BE2C (cell line): ENCODE results near the gene MPV17L.
"Not testable (repeated sequence)": the region's sequence is repeated elsewhere in the genome, so short reads cannot be mapped to it uniquely, and the experiment has no call there.

Experiments
- DNase-seq: peaks from one replicate; pipeline ENCODE4 v3.0.0-alpha.2; 2020
- H3K27me3 ChIP-seq: fragments of 250-450 bp; sonication (Bioruptor Pico); 2 replicates; pipeline ENCODE4 v1.5.1; 2020; ENCODE audit warnings: mild to moderate bottlenecking
- H3K36me3 ChIP-seq: fragments of 250-450 bp; sonication (Bioruptor Pico); 2 replicates; pipeline ENCODE4 v1.5.1; 2020; ENCODE audit warnings: mild to moderate bottlenecking
- H3K4me1 ChIP-seq: fragments of 250-450 bp; sonication (Bioruptor Pico); 2 replicates; pipeline ENCODE4 v1.5.1; 2020
- H3K4me3 ChIP-seq: 2 replicates; pipeline ENCODE4 v1.5.1; 2011; ENCODE audit warnings: low read depth, low read length
- H3K9me3 ChIP-seq: fragments of 250-450 bp; sonication (Bioruptor Pico); 2 replicates; pipeline ENCODE4 v1.5.1; 2020
- TF ChIP-seq, protein P1 (sequence below): IDR thresholded peaks from 2 replicates; pipeline ENCODE4 v1.5.1; 2012; ENCODE audit warnings: mild to moderate bottlenecking, low read depth, low read length

MPV17L gene

GRCh38 chr16:15444264-15444663 lies 48.7 kb downstream of the MPV17L start:
- no peak for DNase-seq
- Histone ChIP-seq H3K9me3 (no peaks in the 10 kb centered on the region), H3K4me3 (no peak overlapping the region), H3K4me1 (no peaks in the 10 kb centered on the region), H3K27me3 (no peaks in the 10 kb centered on the region), H3K36me3 (no peaks in the 10 kb centered on the region)
- TF ChIP-seq, protein P1, sequence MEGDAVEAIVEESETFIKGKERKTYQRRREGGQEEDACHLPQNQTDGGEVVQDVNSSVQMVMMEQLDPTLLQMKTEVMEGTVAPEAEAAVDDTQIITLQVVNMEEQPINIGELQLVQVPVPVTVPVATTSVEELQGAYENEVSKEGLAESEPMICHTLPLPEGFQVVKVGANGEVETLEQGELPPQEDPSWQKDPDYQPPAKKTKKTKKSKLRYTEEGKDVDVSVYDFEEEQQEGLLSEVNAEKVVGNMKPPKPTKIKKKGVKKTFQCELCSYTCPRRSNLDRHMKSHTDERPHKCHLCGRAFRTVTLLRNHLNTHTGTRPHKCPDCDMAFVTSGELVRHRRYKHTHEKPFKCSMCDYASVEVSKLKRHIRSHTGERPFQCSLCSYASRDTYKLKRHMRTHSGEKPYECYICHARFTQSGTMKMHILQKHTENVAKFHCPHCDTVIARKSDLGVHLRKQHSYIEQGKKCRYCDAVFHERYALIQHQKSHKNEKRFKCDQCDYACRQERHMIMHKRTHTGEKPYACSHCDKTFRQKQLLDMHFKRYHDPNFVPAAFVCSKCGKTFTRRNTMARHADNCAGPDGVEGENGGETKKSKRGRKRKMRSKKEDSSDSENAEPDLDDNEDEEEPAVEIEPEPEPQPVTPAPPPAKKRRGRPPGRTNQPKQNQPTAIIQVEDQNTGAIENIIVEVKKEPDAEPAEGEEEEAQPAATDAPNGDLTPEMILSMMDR = no peak

DNA sequence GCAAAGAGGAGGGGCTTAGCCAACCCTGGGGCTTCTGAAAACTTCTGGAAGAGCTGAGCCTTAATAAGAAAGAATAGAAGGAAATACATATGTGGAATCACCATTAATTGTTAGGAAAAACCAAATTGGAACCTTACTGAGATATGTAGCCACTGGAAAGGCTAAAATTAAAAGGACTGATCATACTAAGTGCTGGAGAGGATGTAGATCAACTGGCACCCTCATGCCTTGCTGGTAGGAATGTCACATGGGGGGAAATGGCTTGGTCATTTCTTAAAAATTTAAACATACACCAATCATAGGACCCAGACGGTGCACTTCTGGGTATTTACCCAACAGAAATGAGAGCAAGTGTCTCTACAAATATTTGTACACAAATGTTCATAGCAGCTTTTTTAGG lies 49.9 kb downstream of the MPV17L start:
- H3K9me3 ChIP-seq = no peaks in the 10 kb centered on the region
- TF ChIP-seq, protein P1 = no peak
- no peaks in the 10 kb centered on the region for H3K4me1 ChIP-seq
- no peaks in the 10 kb centered on the region for H3K27me3 ChIP-seq
- no peak for DNase-seq
- no peaks in the 10 kb centered on the region for H3K36me3 ChIP-seq
- no peak overlapping the region for H3K4me3 ChIP-seq

GRCh38 chr16:15446901-15447300 lies 51.3 kb downstream of the MPV17L start:
- H3K4me1 ChIP-seq = no peaks in the 10 kb centered on the region
- H3K27me3 ChIP-seq = no peaks in the 10 kb centered on the region
- H3K4me3 ChIP-seq = no peak overlapping the region
- DNase-seq = no peak
- no peaks in the 10 kb centered on the region for H3K36me3 ChIP-seq
- H3K9me3 ChIP-seq = no peaks in the 10 kb centered on the region
- TF ChIP-seq, protein P1 = no peak

DNA sequence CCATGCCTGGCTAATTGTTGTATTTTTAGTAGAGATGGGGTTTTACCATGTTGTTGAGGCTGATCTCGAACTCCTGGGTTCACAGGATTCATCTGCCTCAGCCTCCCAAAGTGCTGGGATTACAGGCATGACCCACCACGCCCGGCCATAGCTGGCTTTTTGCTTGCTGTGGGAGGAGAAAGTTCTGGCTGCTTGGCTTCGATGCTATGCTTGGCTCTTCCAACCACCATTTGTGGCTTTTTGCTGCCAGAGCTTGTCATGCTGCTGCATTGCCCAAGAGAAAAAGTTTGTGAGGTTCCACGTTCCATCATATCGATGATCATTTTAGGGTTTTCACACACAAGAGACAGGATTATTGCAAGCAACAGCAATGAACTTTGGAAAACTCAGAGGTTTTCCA lies 55.1 kb downstream of the MPV17L start:
- H3K4me1 ChIP-seq = no peaks in the 10 kb centered on the region
- H3K27me3 ChIP-seq = no peaks in the 10 kb centered on the region
- TF ChIP-seq, protein P1 = no peak
- no peak overlapping the region for H3K4me3 ChIP-seq
- no peaks in the 10 kb centered on the region for H3K36me3 ChIP-seq
- H3K9me3 ChIP-seq = no peaks in the 10 kb centered on the region
- DNase-seq = no peak

GRCh38 chr16:15451098-15451731 lies 55.7 kb downstream of the MPV17L start:
- no peak for DNase-seq
- Histone ChIP-seq H3K4me3 (no peak overlapping the region), H3K36me3 (no peaks in the 10 kb centered on the region), H3K4me1 (no peaks in the 10 kb centered on the region), H3K27me3 (no peaks in the 10 kb centered on the region), H3K9me3 (no peaks in the 10 kb centered on the region)
- TF ChIP-seq, protein P1 = no peak

DNA sequence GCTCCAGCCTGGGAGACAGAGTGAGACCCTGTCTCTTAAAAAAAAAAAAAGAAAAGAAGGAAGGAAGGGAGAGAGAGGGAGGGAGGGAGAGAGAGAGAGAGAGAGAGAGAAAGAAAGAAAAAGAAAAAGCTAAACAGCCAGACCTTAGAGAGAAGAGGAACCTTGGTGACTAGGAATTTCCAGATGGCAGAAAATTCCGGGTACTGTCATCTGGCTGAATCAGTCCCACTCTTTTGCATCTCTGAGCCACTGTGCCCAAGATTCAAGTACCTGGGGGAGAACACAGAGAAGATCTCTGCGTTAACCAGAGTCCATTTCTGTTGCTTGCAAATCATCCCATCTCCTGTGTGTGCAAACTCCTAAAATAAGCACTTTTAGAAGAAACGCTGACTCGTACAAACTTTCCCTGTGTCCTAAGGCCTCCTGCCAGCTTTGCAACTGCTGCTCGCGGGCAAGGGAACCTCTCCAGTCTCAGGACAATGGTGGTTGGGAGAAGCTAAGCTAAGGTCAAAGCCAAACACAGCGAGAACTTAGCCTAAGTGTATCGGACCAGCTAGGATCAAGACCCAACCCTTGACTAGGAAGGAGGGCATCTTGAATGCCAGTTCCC lies 56.8 kb downstream of the MPV17L start:
- DNase-seq = no peak
- H3K27me3 ChIP-seq = no peaks in the 10 kb centered on the region

GRCh38 chr16:15453296-15453695 lies 57.7 kb downstream of the MPV17L start:
- H3K36me3 ChIP-seq, DNase-seq, H3K4me3 ChIP-seq, H3K27me3 ChIP-seq, H3K9me3 ChIP-seq, H3K4me1 ChIP-seq: not testable (repeated sequence)

More for the DNA sequence above, 56.8 kb downstream of the MPV17L start:
- H3K4me3 ChIP-seq = no peak overlapping the region
- H3K9me3 ChIP-seq = no peaks in the 10 kb centered on the region
- H3K36me3 ChIP-seq = no peaks in the 10 kb centered on the region
- no peaks in the 10 kb centered on the region for H3K4me1 ChIP-seq
- TF ChIP-seq, protein P1 = no peak

GRCh38 chr16:15454933-15455332 lies 59.4 kb downstream of the MPV17L start:
- not testable (repeated sequence) for H3K27me3 ChIP-seq, H3K4me3 ChIP-seq, H3K36me3 ChIP-seq, DNase-seq, H3K9me3 ChIP-seq, H3K4me1 ChIP-seq
